ENCODE data around the gene PAK2. TPM values are rescaled to one million over a fixed set of nuclear protein-coding genes. Genes with fewer than 3 reads are reported as not detected.
A peak's percentile ranks its signal among the peaks of the same experiment; 100 is the strongest.
"Not testable (repeated sequence)": the region's sequence is repeated elsewhere in the genome, so short reads cannot be mapped to it uniquely, and the experiment has no call there.

PAK2 gene
- total RNA-seq, 1 experiment from 2014 or later: 26.8 TPM

GRCh38 chr3:196736670-196737374, 2.8 kb upstream of the PAK2 start:
- DNase-seq (ENCODE audit: low spot score): no peak

GRCh38 chr3:196737655-196738054, 2.0 kb upstream of the PAK2 start:
- DNase-seq (ENCODE audit: low spot score): no peak

- DNase-seq (ENCODE audit: low spot score): peak; percentile 71
Measured at GRCh38 chr3:196740481-196741248, 1.0 kb downstream of the PAK2 start.

- peak; percentile 49 for DNase-seq (ENCODE audit: low spot score)
Measured at GRCh38 chr3:196741249-196741889, 1.7 kb downstream of the PAK2 start.

- not testable (repeated sequence) for DNase-seq (ENCODE audit: low spot score)
Measured at GRCh38 chr3:196743569-196743968, 3.9 kb downstream of the PAK2 start.

GRCh38 chr3:196749125-196749524, 9.5 kb downstream of the PAK2 start:
- no peak for DNase-seq (ENCODE audit: low spot score)

- no peak for DNase-seq (ENCODE audit: low spot score)
Measured at GRCh38 chr3:196753201-196753600, 13.5 kb downstream of the PAK2 start.

GRCh38 chr3:196754091-196754981, 14.7 kb downstream of the PAK2 start:
- peak; percentile 77 for DNase-seq (ENCODE audit: low spot score)

GRCh38 chr3:196756732-196757131, 17.1 kb downstream of the PAK2 start:
- DNase-seq (ENCODE audit: low spot score): no peak

- no peak for DNase-seq (ENCODE audit: low spot score)
Measured at GRCh38 chr3:196757876-196758739, 18.5 kb downstream of the PAK2 start.

- no peak for DNase-seq (ENCODE audit: low spot score)
Measured at GRCh38 chr3:196763179-196763578, 23.5 kb downstream of the PAK2 start.

GRCh38 chr3:196765454-196765853, 25.8 kb downstream of the PAK2 start:
- DNase-seq (ENCODE audit: low spot score): no peak

- DNase-seq (ENCODE audit: low spot score): no peak
Measured at GRCh38 chr3:196771067-196771466, 31.4 kb downstream of the PAK2 start.

GRCh38 chr3:196772102-196772501, 32.4 kb downstream of the PAK2 start:
- DNase-seq (ENCODE audit: low spot score): no peak

GRCh38 chr3:196772897-196773296, 33.2 kb downstream of the PAK2 start:
- DNase-seq (ENCODE audit: low spot score): no peak

- DNase-seq (ENCODE audit: low spot score): no peak
Measured at GRCh38 chr3:196774191-196774820, 34.6 kb downstream of the PAK2 start.

- no peak for DNase-seq (ENCODE audit: low spot score)
Measured at GRCh38 chr3:196774848-196775422, 35.3 kb downstream of the PAK2 start.

GRCh38 chr3:196775938-196776337, 36.3 kb downstream of the PAK2 start:
- DNase-seq (ENCODE audit: low spot score): no peak

- DNase-seq (ENCODE audit: low spot score): no peak
Measured at GRCh38 chr3:196777836-196778235, 38.2 kb downstream of the PAK2 start.

- DNase-seq (ENCODE audit: low spot score): no peak
Measured at GRCh38 chr3:196778755-196779154, 39.1 kb downstream of the PAK2 start.
